Stimulated activated CD8-positive, alpha-beta memory T cell treated with anti-CD3 and anti-CD28 coated beads, Interleukin-12 subunit alpha, Interleukin-12 subunit beta, amount 100 ng/mL, for 24 hours (primary cell): Measurements from ENCODE around the gene USHBP1.

ENCODE experiments used
- DNase-seq: peaks from one replicate; pipeline ENCODE4 v3.0.0-alpha.2; 2020; ENCODE audit errors: extremely low read depth

The USHBP1 gene

DNA sequence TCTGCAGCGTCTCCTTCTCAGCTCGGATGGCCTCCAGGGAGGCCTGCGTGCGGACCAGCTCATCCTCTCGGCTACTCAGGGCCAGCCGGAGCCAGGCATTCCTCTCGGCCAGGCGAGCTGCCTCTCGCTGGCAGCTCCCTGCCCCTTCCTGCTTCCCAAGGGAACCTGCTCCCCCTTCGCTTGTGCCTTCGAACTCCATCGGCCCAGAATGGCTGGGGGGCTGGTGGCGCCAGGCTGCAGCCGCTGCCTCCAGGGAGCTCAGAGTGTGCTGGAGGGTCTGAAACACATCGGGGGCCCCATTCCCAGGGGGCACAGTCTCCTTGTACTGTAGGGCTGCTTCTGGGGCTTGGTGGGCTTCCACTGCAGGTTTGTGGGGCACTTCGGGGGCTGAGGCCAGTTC lies 2.0 kb downstream of the USHBP1 start:
- DNase-seq = no peak

DNA sequence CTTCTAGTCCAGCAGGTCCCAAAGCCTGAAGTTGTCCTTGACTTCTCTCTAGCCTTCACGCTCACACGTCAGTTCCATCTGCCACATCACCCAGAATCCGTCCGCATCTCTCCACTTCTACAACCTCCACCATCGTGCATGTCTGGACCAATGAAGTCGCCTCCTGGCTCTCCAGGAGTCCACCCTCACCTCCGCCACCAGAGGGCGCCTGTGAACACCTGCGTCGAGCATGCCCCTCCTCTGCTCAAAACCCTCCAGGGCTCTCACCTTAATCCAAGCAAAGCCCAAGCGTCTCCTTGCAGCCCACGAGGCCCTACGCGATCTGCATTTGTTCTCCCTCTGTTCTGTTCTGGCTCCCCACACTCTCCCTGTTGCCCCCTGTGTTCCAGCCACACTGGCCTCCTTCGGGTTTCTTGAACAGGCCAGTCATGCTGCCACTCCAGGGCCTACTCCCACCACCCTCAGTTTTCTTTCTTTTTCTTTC lies 3.7 kb downstream of the USHBP1 start:
- DNase-seq = peak; percentile 69

DNA sequence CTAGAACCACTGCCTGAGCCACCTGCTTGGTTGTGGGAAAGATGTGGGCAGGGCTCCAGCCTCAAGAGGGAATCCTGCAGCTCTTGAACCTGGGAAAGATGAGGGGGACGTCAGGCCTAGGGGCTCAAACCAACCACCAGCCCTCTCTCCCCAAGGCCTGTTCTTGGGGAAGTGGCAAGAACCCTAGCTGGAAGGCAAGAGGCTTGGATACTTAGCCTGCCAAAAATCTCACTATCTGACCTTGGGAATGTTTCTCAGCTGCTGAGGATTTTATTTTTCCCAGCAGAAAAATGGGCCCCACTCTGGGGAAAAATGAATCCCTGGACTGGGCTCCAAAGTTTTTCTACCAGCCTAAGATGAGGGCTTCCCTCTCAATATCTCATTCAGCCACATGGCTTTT lies 4.6 kb downstream of the USHBP1 start:
- no peak for DNase-seq

DNA sequence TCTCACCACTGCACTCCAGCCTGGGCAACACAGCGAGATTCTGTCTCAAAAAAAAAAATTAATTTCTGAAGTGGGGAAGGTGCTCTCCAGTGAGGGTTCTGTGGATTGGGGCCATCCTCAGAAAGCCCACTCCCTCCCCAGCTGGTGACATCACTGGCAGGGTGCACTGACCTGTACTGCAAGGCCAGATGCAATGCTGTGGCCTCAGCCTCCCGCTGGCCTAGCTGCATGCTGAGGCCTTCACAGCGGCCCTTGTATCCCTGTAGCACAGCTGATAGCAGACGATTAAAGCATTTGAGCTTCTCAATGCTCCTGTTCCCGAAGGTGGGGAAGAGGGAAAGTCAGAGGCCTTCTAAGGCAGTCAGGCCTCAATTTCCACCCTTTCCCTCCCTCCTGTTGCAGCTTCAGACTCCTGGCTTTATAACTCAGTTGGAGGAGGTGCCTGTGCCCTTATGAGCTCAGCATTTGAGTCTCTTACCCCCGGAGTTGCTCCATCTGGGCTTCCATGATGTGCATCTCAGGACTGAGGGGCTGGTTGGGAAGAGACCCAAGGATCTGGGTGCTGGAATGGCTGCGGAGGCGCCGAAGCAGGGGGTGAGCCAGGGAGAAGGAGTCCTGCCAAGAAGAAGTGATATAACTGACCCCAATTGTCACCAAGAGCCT lies 5.3 kb downstream of the USHBP1 start:
- DNase-seq = no peak

DNA sequence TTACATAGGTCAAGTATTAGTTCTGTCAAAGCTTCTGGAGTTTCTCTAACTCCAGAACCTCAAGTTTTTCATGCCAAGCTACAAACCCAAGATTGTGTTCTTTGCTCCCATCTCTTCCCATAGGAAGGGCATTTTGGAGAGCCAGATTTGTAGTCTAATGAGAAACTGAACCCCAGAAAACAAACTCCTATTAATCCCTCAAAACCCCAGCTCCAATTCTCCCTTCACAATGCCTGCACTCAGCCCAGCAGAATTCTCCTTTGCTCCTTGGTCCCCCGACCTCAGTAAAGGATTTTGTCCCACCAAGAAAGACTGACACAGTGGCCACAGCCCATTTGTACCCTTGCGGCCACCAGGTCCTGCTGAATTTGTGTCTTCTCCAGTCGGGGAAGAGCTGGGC lies 8.4 kb downstream of the USHBP1 start:
- DNase-seq = no peak

DNA sequence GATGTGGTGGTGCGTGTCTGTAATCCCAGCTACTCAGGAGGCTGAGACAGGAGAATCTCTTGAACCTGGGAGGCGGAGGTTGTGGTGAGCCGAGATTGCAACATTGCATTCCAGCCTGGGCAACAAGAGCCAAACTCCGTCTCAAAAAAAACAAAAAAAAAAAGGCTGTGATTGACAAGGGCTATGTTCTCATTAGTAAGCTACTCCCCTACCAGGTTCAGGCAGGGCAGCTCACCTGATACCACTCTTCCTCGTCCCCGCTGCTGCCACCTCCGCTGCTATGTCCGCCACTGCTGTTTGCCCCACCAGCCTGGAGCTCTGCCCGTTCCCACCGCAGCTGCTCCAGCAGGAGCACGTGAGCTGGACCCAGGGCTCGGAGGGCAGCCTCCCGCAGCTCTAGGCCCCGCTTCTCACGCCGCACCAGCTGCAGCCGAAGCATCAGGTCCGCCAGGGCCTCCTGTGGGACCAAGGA lies 9.4 kb downstream of the USHBP1 start:
- no peak for DNase-seq

DNA sequence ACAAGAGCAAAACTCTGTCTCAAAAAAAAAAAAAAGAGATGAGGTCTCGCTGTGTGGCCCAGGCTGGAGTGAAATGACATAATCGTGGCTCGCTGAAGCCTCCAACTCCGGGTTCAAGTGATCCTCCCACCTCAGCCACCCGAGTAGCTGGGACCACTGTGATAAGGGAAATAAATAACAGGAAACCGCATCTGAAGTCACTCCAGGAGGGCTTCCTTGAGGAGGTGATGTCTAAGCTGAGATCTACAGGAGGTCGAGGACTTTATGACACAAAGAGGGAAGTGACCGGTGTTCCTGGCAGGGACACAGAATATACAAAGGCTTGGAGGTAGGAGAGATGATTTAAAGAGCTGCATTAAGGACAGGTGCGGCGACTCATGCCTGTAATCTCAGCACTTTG lies 9.9 kb downstream of the USHBP1 start:
- DNase-seq = no peak

DNA sequence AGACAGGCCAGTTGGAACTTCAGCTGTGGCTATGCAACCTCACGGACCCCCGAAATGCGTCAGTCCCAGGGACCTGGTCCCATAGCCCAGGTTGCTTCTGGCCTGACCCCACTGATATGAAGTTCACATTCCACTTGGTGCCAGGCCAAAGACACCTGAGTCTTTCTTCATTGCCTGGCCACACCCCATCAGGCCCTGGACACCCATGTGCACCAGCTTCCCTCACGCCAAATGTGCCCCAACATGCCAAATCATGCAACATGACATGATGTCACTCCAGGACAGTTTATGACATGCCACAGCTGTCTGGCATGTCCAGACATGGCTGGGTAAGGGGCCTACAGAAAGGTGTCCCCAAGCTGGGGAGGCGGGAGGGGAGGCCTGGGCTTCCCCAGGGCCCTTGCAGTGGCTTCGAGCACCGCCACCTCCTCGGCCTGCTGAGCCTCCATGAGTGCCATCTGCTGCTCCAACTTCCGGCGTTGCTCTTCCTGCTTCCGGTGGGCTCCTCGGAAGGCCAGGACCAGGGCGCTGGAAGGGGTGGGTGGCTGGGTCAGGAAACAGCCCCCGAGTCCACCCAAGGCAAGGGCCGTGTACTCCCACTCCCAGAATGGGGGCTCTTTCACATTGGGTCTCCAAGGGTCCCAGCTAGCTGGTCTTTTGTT lies 14.5 kb downstream of the USHBP1 start:
- DNase-seq = no peak

DNA sequence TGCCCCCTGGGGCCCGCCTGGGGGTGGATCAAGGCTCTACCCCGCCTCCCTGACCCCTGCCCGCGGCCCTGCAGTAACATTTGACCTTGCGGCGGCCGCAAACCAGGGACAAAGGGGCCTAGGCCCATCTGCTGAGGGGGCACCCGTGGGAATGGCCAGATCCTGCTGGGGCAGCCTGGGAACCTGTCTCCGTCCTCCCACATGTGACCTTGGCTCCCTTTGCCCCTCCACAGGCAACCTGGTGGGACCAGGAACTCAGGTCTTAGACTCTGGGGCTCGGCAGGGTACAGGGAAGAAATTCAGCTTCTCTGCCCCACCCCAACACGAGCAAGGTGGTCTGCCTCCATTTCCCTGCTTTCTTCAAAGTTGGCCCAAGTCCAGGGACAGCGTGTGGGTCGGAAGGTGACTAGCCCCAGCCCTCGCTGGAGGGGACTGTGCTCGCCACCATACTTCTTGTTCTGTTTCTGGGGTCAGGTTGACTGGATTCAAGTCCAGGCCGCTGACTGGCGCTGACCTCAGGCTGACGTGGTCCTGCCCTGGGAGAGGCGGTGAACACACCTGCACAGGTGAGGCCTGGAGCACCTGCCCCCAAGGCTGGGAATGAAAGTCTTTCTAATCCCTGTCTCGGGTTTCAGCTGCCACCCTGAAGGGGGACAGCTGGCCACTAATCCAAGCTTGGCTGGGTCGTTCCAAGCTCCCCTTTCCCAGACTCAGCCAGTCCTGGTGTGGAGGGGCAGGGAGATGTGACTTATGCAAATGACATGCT lies 16.4 kb downstream of the USHBP1 start:
- no peak for DNase-seq

DNA sequence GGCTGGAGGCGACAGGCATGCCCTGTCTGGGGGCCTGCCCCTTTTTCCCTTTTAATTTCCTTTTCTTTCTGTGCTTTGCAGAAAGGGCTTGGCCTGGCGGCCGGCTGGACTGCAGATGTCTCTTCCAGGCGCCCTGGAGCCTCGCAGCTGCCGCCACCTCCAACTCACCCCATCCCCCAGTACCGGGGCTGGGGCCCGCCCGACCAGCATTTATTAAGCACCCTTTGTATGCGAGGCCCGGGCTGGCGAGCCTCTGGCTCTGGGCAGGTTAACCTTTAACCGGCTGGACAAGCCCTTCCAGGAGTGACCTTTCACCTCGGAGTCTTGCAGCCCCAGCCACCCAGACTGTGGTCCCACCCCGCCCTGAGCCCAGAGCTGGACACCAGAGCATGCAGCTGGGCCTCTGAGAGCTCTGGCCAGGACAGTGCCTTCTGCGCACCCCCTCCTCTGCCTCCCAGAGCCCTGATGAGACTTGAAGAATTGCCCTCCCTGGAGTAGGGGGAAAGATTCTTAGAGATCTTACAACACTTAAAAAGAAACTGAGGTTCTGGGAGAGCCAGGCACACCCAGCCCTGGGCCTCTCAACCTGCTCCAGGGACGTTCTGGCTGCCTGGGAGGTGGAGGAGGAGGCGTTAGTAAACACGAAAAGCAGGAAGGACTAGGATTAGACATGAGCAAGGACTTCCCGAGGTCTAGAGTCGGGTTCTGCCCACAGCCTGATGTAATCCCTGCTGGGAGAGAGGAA lies 17.7 kb downstream of the USHBP1 start:
- no peak for DNase-seq

DNA sequence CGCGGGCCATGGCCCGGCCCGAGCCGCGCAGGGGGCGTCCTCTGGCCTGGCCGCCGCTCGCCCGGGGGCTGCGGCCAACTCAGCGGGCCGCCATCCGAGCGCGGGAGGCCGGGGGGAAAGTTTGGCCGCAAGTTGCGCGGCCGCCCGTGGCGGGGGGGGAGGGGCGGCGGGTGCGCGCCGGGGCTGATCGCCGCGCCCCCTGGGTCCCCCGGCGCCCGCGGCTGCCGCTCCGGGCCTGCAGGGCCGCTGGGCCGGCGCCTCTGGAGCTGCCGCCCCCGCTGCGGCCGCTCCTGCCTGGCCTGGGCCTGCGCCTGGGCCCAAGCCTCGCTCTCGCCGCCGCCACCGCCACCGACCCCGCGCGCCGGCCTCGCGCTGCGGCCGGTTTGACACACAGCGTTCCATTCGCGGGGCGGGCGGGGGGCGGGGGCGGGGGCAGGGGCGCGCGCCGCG lies 19.0 kb downstream of the USHBP1 start, which contains the start of gene NR2F6:
TSS of gene NR2F6 (minus strand) at position 385 of the 450 bp plus-strand sequence. CDS start 699 bp downstream, outside the sequence.
- DNase-seq = no peak

DNA sequence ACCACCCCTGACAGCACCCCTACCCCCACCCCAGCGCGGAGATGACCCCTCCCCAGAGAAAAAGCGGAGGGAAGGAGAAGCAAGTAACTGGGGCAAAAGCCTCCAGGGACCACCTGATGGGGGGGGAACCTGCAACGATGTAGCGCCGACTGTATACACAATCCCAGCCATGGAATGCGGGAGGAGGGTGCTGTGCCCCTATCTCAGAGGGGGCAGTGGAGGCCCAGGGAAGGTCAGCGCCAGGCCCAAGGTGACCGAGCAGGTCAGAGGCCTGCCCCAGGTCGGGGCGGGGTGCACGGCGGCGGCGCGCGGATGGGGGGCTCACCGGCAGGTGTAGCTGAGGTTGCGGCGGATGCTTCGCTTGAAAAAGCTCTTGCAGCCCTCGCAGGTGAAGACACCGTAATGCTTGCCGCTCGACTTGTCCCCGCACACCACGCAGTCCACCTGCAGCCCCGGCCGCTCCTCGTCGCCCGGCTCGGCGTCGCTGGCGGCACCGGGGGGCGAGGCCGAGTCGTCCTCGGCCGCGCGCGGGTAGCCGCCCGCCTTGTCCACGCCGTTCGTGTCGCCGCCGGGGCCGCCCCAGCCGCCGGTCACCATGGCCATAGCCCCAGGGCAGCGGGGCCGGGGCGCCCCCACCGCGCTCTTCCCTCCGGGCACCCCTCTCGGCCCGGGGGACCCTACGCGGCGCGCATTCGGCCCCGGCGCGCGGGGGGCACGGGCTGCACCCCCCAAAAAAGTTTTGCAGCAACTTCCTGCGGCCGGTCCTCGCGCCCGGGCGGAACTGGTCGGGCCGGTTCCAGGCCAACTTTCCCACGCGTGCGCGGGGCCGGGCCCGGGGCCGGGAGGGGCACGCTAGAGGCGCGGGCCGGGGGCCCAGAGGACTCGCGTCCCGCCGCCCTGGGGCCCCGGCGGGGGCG lies 19.7 kb downstream of the USHBP1 start:
- DNase-seq = no peak

DNA sequence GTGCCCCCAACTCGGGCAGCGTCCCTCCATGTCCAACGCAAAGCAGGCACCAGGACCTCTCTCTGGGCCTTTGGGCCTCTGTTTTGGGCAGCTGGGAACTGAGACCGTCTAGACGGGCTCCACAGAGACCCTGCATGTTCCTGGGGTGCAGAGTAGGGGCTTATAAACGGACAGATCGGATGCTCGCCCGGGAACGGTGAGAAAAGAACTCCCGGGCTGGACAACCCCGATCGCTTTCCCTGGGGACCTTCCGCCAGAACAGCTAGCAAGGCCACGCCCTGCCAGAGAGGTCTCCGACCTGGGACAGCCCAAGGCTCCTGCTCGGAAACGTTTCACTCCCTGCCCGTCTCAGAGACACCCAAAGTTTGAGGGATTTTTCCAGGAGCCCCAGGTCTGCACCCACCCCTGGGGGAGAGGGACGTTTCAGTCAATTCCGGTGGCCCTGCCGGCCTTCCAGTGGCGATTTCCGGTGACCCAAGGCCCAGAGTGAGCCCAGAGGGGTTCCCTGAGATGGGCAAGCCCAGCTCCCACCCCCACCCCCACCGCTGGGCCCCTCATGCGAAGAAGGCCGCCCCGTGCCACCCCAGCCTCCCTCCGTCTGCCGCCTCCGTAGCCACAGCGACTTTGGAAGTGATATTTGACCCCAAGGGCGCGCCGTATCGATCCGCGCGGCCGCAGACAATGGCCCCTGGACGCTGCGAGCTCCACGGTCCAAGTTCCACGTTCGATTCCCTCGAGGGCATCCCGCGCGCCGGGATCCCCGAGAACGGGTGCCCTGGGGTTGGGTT lies 20.5 kb downstream of the USHBP1 start:
- DNase-seq = no peak

DNA sequence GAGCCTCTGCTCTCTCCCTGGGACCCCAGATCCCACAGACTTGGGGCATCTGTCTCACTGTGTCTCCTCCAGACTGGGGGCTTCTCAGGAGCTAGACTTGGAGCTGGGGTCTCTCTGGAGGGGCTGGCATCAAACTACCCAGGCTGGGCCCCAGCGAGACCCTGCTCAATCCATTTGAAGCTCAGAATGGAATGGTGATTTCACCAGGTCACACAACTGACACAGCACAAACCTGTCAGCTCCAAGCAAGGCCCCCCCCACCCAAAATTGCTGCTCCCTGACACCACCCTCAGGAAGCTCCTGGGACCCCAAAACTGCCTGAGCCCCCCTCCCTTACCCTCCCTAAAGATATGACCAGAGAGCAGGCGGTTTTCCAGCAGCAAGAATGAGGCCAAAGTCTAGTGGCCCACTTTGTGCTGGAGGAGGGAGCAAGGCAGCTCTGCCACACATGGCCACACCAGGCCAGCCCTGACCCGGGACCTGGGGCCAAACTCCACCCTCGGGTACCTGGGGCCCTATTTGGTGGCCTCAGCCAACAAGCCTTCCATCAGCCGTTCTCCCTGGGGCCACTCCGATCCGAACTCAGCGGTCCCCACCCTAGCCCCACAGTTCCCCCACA lies 21.2 kb downstream of the USHBP1 start:
- DNase-seq = no peak

DNA sequence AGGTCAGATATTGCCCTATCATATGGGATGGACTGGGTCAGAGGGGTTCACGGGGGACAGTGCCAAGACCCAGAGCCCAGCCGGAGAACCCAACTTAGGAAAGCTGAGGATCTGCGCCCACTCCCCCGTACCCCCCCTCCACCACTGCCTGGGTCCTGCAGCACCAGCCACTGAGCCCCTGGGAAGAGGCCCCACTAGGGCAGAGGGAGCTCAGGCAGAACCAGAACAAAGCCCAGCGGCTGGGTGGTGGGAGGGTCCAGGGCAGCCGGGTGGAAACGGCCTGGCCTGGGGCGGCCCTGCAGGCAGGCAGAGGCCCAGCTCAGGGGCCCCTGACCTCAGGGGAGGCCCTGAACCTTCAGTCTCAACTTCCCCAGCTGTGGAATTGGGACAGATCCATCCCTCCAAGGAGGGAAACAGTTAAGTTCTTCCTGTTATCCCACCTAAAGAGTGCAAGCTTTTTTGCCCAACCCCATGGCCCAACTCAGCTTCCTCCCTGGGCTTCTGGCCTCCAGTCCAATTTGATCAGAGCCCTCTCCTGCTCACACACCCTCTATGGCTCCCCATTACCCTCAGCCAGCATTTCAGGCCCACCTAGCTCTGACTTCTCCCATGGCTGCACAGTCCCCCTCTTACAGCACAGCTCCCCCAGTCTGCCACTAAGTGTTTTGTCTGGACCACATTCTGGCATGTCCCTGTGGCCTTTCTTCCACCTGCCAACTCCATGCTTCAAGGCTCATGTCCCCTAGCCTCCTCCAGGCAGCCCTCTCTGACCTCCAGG lies 21.9 kb downstream of the USHBP1 start:
- no peak for DNase-seq

DNA sequence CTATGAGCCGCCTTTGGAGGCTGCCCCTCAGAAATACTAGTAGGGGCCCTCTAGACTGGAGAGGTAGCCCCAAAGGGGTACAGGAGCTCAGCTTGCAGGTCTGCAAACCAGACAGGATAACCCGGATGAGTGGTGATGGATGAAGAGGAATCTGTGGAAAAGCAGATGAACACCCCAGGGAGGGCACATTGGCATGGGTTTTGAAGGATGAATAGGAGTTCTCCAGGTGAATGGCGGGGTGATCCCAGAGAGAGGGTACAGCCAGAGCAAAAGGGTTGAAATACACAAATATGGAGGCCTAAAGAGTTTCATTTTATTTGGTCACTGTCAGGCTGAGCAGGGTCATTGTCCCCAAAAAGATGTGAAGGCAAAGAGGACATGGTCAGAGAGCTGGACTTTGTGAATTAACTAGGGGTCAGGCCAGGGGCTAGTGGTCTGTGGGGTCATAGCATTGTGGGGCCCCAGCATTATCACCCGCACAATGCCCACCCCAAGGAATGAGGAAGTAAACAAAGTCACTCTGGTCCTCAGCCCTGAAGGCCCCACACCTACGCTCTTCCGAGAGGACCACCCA lies 23.6 kb downstream of the USHBP1 start:
- no peak for DNase-seq

DNA sequence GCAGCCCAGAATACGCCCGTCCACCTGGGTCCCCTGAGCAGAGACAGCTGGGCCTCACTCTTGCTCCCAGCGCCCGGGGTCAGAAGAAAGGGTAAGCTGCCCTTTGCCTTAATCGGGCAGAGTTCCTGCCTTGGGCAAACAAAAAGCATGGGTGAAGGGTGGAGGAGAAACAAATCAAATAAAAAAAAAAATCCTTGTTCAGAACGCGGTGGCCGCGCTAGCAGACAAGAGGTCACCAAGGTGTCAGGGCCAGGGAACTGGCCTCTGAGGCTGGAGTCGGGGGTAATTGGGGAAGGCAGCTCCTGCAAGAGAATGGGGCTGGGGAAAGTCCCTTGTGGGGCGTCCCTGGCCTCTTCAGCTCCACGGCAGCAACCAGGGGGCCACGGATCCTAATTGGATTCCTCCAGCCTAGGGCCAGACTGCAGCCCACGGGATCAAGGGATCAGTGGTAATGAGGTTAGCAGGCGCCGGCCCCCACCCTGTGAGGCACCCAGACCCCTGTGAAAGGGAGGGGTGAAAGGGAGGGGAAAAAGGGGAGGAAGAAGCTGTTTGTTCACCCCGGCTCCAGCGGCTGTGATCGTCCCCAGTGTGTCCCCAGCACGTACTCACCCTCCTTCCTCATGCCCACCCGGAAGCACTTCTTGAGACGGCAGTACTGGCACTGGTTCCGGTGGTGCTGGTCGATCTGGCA lies 24.3 kb downstream of the USHBP1 start:
- DNase-seq = no peak
